ENCODE data around the gene GATAD2B.

GRCh38 chr1:153944827-153945117 lies 22.0 kb upstream of the GATAD2B start:
- TF ChIP-seq CTCF (IDR thresholded peaks at IDR 0.05; ENCODE audit: insufficient read depth, low read length) = no peak
- no peak for TF ChIP-seq POLR2AphosphoS5 (IDR thresholded peaks at IDR 0.05; ENCODE audit: low read depth)
- TF ChIP-seq REST (IDR thresholded peaks at IDR 0.05; ENCODE audit: insufficient replicate concordance, low read depth) = no peak
- TF ChIP-seq GABPA (IDR thresholded peaks at IDR 0.05; ENCODE audit: low read depth) = no peak
